CD4-positive, CD25-positive, alpha-beta regulatory T cell (primary cell): ENCODE data around the gene WDR37. TPM values are rescaled to one million over a fixed set of nuclear protein-coding genes. Genes with fewer than 3 reads are reported as not detected.
"Not testable (repeated sequence)": the region's sequence is repeated elsewhere in the genome, so short reads cannot be mapped to it uniquely, and the experiment has no call there.

Source experiments
- ATAC-seq, 2 donors: fragments of 150-1000 bp; cut with Tn5 transposase; one replicate each; pipeline ENCODE4 v1.10.0; 2021; ENCODE audit warnings: low read depth in 2 of 2, moderate number of reproducible peaks in 2 of 2, moderate library complexity in 1 of 2
- DNase-seq, 3 donors: peaks; one replicate each; pipeline versions ENCODE4 v3.0.0 to v3.0.0-alpha.2; 2012 to 2022; ENCODE audit warnings: mixed read lengths in 1 of 3
- H3K27ac ChIP-seq: one replicate; pipeline ENCODE4 v1.7.0; 2013; ENCODE audit warnings: mild to moderate bottlenecking, low read length; ENCODE audit not compliant: insufficient read depth, poor library complexity, severe bottlenecking
- H3K27me3 ChIP-seq: one replicate; pipeline ENCODE4 v1.7.0; 2013; ENCODE audit warnings: low read length; ENCODE audit not compliant: control insufficient read depth, insufficient read depth
- H3K36me3 ChIP-seq: one replicate; pipeline ENCODE4 v1.7.0; 2013; ENCODE audit warnings: mild to moderate bottlenecking, low read length, moderate library complexity; ENCODE audit not compliant: control insufficient read depth, insufficient read depth
- H3K4me1 ChIP-seq: 2 replicates; pipeline ENCODE4 v1.7.0; 2013; ENCODE audit warnings: mild to moderate bottlenecking, low read length; ENCODE audit not compliant: insufficient read depth, control insufficient read depth, poor library complexity, severe bottlenecking
- H3K4me3 ChIP-seq: one replicate; pipeline ENCODE4 v1.7.0; 2013; ENCODE audit warnings: low read depth, mild to moderate bottlenecking, low read length, moderate library complexity
- H3K9me3 ChIP-seq, 2 experiments: 1 replicate in 1 of 2; 2 replicates in 1 of 2; pipeline ENCODE4 v1.7.0; 2013; ENCODE audit warnings: low read length in 2 of 2, mild to moderate bottlenecking in 1 of 2, moderate library complexity in 1 of 2; ENCODE audit not compliant: control insufficient read depth in 2 of 2
- H3K27ac Mint-ChIP-seq, 3 donors: one replicate each; pipeline ENCODE4 v1.8.0; 2020 to 2022; ENCODE audit warnings: mild to moderate bottlenecking in 3 of 3, mixed read lengths in 3 of 3, moderate library complexity in 2 of 3
- H3K27me3 Mint-ChIP-seq: one replicate; pipeline ENCODE4 v1.8.0; 2022; ENCODE audit warnings: mild to moderate bottlenecking, mixed read lengths
- H3K36me3 Mint-ChIP-seq: one replicate; pipeline ENCODE4 v1.8.0; 2020; ENCODE audit warnings: mixed read lengths
- H3K4me1 Mint-ChIP-seq, 4 donors: one replicate each; pipeline ENCODE4 v1.8.0; 2020 to 2022; ENCODE audit warnings: mixed read lengths in 4 of 4, mild to moderate bottlenecking in 1 of 4
- H3K4me3 Mint-ChIP-seq, 4 donors: one replicate each; pipeline ENCODE4 v1.8.0; 2020 to 2022; ENCODE audit warnings: mild to moderate bottlenecking in 4 of 4, mixed read lengths in 4 of 4, moderate library complexity in 3 of 4
- H3K9me3 Mint-ChIP-seq, 7 donors: one replicate each; pipeline ENCODE4 v1.8.0; 2020 to 2022; ENCODE audit warnings: mixed read lengths in 7 of 7, mild to moderate bottlenecking in 3 of 7, moderate library complexity in 2 of 7
- polyA plus RNA-seq, 4 donors: library from polyadenylated mRNA; unstranded; fragments of 300-500 nt; fragmentation: Illumina TruSeq; gene quantifications; one replicate each; pipeline ENCODE4 v1.2.3, GENCODE V29; 2021
- total RNA-seq: library from RNA; stranded (reverse); gene quantifications from one replicate; pipeline ENCODE4 v1.2.3, GENCODE V29; 2022

WDR37 gene
- total and polyA plus RNA-seq, 5 donors from 2014 or later: 10.6 to 31.6 (median 12.8) TPM

DNA sequence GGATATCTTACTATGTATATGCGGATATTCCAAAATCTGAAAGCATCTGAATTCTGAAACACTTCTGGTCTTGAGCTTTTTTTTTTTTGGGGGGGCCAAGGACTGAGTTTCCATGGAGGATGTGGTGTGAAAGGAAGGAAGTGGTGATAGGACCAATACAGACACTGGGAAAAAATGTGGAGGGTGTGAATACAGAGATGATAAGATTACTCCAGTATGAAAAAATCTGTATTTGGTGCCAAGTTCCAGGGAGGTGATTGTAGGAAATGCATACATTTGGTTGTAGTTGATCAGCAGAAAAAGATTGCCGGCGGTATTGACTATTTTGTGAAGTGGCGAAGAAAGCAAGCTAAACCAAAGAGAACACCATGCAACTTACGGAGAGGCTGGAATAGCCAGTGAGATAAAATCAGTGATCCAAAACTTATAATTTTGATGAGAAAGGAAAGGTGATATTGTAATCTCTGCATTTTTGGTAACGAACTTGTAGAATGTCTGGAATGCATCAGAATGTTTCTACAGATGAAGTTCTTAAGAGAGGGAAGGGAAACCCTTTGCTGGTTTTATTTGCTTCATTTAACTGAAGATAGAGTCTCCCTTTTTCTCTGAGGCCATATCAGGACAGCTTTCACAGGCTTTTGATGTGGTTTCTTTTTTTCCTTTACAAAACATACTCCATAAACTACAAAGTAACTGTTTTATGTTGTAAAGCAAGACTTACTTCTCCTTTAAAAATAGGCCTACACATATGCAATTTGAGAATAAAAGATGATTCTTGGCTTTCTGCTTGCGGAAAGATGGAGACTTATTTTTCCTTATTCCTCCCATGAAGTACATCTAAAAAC, 6.0 kb downstream of the WDR37 start:
- Histone ChIP-seq H3K4me1 (peaks cover 49% of the 10 kb centered on the region), H3K36me3 (no peaks in the 10 kb centered on the region), H3K4me3 (peak overlapping the region; percentile 74), H3K9me3 (no peaks in the 10 kb centered on the region), H3K27me3 (no peaks in the 10 kb centered on the region), H3K27ac (peak overlapping the region; percentile 73)
- H3K9me3 Mint-ChIP-seq: no peaks in the 10 kb centered on the region
- peaks cover 6% of the 10 kb centered on the region for H3K36me3 Mint-ChIP-seq
- no peaks in the 10 kb centered on the region for H3K27me3 Mint-ChIP-seq
- peaks cover 34 to 82% (median 62%) of the 10 kb centered on the region in 4 donors for H3K4me1 Mint-ChIP-seq
- H3K27ac Mint-ChIP-seq: peak overlapping the region; percentile 92 to 97 (median 93)
- no peak for DNase-seq
- H3K4me3 Mint-ChIP-seq: peak overlapping the region; percentile 78 to 99 (median 84)
- no peak for ATAC-seq

DNA sequence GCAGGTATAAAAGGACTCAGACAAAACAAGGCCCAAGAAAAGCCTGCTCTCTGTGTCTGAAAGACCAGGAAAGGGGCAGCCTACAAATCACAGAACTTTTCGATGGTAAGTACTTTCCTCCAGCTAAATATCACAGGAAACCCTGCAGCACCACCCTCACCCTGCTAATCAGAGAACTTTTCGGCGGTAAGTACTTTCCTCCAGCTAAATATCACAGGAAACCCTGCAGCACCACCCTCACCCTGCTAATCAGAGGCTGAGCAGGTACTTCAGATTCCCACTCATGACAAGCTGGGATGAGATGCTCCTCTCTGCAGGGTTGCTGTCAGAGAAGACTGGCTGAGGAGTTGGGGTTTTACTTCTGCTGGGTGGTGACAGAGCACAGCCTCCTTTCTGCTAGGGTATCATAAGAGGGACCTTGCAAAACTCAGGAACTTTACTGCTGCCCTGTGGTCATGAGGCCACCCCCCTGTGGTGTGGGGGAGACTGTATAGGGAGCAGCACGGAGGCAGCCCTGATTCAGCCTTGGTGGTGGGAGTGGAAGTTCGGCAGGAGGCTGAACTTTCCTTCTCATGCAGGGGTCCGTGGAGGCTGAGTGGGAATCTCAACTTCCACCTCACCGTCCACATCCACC, 7.2 kb downstream of the WDR37 start:
- Histone ChIP-seq H3K4me1 (peaks cover 39% of the 10 kb centered on the region), H3K4me3 (peak overlapping the region; percentile 74), H3K27me3 (no peaks in the 10 kb centered on the region), H3K27ac (peak overlapping the region; percentile 73), H3K9me3 (no peaks in the 10 kb centered on the region), H3K36me3 (no peaks in the 10 kb centered on the region)
- peak overlapping the region; percentile 78 to 99 (median 84) for H3K4me3 Mint-ChIP-seq
- peaks cover 32 to 73% (median 56%) of the 10 kb centered on the region in 4 donors for H3K4me1 Mint-ChIP-seq
- ATAC-seq: peak; percentile 87 to 96
- peak overlapping the region; percentile 92 to 97 (median 93) for H3K27ac Mint-ChIP-seq
- no peaks in the 10 kb centered on the region for H3K27me3 Mint-ChIP-seq
- peaks cover 6% of the 10 kb centered on the region for H3K36me3 Mint-ChIP-seq
- DNase-seq: peak in 2 of 3 donors; percentile 40 to 65
- H3K9me3 Mint-ChIP-seq: no peaks in the 10 kb centered on the region

DNA sequence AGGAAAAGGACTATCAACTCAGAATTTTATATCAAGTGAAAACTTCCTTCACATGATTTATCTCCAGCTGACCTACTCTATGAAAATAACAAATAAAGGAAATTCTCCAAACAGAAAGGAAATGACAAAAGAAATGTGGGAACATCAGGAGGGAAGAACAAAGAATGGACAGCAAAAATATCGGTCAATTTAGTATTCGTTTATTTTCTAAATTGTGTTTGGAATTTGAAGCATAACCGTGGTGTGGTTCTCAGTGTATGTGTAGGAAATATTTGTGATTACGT, 8.7 kb downstream of the WDR37 start:
- peak overlapping the region in 2 of 4 donors; percentile 2 to 16 for H3K4me3 Mint-ChIP-seq
- Histone ChIP-seq H3K4me3 (no peak overlapping the region), H3K4me1 (peaks cover 39% of the 10 kb centered on the region), H3K27me3 (no peaks in the 10 kb centered on the region), H3K36me3 (no peaks in the 10 kb centered on the region), H3K9me3 (no peaks in the 10 kb centered on the region), H3K27ac (peak overlapping the region; percentile 73)
- peaks cover 37 to 74% (median 57%) of the 10 kb centered on the region in 4 donors for H3K4me1 Mint-ChIP-seq
- peaks cover 6% of the 10 kb centered on the region for H3K36me3 Mint-ChIP-seq
- no peak for DNase-seq
- H3K27me3 Mint-ChIP-seq: no peaks in the 10 kb centered on the region
- ATAC-seq: no peak
- peak overlapping the region; percentile 42 to 93 (median 43) for H3K27ac Mint-ChIP-seq
- H3K9me3 Mint-ChIP-seq: no peaks in the 10 kb centered on the region

DNA sequence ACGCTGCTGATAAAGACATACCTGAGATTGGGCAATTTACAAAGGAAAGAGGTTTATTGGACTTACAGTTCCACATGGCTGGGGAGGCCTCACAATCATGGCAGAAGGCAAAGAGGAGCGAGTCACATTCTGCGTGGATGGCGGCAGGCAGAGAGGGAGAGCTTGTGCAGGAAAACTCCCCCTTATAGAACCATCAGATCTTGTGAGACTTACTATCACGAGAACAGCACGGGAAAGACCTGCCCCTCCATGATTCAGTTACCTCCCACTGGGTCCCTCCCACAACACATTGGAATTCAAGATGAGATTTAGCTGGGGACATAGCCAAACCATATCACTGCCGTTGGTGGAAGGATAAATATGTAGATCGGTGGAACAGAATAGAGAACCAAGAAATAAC, 10.5 kb downstream of the WDR37 start:
- H3K36me3 ChIP-seq, H3K9me3 ChIP-seq, DNase-seq, H3K27me3 Mint-ChIP-seq, H3K27me3 ChIP-seq, H3K4me3 Mint-ChIP-seq, H3K9me3 Mint-ChIP-seq, H3K27ac ChIP-seq, H3K36me3 Mint-ChIP-seq, H3K4me3 ChIP-seq, ATAC-seq: not testable (repeated sequence)
- peak overlapping the region; percentile 20 to 74 (median 22) for H3K27ac Mint-ChIP-seq
- peaks cover 30% of the 10 kb centered on the region for H3K4me1 ChIP-seq
- H3K4me1 Mint-ChIP-seq: peaks cover 44 to 64% (median 50%) of the 10 kb centered on the region in 4 donors

DNA sequence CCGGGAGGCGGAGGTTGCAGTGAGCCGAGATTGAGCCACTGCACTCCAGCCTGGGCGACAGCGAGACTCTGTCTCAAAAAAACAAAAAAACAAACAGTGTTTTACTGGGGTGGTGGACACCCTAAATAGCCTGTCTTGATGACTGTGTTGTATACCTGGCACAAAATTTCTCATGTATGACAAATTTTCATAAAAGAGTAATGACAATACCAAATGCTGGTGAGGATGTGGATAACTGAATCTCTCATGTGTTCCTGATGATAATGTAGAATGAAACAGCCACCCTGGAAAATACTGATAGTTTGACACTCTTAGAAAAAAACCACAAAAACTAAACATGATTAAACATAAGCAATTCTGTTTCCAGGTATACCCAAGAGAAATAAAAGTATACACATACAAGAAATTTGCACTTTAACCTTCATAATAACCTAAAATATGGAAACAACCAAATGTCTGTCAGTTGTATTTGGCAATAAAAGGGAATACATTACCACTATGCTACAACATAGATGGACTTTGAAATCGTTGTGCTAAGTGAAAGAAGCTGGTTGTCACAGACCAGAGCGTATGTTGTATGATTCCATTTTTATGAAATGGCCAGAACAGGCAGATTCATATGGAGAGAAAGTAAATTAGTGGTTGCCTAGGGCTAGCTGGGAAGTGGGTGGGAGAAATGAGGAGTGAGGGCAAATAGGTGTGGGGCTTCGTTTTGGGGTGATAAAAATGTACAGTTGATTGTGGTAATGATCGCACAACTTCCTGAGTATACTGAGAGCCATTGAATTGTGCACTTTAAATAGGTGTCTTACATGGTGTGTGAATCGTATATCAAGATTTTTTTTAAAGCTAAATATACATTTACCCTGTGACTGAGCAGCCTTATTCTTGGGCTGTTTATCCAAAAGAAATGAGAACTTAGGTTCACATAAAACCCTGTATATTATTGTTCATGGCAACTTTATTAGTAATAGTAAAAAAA, 12.5 kb downstream of the WDR37 start:
- Histone ChIP-seq H3K4me1 (peaks cover 11% of the 10 kb centered on the region), H3K36me3 (peaks cover 17% of the 10 kb centered on the region), H3K9me3 (no peaks in the 10 kb centered on the region), H3K27me3 (no peaks in the 10 kb centered on the region), H3K27ac (no peak overlapping the region), H3K4me3 (no peak overlapping the region)
- DNase-seq (no peak), ATAC-seq (no peak)
- H3K9me3 Mint-ChIP-seq: no peaks in the 10 kb centered on the region
- H3K36me3 Mint-ChIP-seq: peaks cover 11% of the 10 kb centered on the region
- no peak overlapping the region for H3K4me3 Mint-ChIP-seq
- peak overlapping the region in 1 of 3 donors; percentile 39 for H3K27ac Mint-ChIP-seq
- no peaks in the 10 kb centered on the region for H3K27me3 Mint-ChIP-seq
- peaks cover 30 to 47% (median 33%) of the 10 kb centered on the region in 4 donors for H3K4me1 Mint-ChIP-seq

DNA sequence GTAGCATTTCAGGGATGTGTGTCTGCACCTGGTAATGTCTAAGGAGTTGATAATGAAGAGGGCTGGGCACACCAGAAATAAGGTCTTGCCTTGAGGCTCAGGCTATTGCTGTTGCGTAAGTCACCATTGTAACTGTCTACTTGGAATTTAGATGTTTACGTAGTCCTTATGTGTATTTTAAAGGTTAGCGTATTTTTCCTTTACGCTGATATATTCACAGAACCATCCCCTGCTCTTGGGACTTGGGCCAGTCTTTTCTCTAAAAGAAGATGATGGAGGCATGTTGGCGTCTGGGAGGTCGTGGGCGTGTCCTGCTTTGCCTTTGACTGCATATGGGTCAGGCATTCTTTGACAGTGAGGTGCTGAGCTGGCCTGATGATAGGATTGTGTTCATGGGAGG, 14.7 kb downstream of the WDR37 start:
- no peaks in the 10 kb centered on the region for H3K27me3 Mint-ChIP-seq
- H3K27ac Mint-ChIP-seq: peak overlapping the region; percentile 75 to 87 (median 76)

DNA sequence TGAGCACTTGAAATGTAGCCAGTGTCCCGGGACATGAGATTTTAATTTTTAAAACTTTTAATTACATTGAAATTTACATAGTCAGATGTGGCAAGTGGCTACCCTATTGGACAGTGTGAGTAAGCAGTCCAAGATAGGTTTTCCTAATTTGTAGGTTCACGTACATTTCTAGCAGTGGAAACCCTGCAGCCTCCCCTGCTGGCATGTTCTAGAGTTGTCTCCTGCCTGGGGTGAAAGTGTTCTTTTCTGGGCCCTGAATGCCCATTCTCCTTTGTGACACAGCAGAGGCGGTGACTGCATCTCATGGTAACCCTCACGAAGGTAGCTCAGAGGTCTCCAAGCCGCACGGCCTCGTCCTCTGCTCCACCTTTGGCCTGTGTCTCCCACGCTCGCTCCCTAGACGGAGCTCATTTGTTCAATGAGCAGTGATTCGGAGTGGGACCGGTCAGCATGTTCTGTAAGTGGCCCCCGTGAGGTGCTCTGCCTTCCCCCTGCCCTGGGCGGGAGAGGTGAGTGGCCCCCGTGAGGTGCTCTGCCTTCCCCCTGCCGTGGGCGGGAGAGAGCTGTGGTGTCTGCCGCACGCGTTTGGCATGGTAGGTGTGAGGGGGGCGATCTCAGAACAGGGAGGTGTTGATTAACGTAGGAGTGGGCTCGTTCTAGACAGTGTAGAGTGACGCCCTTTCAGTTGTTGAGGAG, 18.0 kb downstream of the WDR37 start:
- H3K4me1 Mint-ChIP-seq: peaks cover 6 to 29% (median 14%) of the 10 kb centered on the region in 4 donors
- no peak overlapping the region for H3K4me3 Mint-ChIP-seq
- peaks cover 43% of the 10 kb centered on the region for H3K36me3 ChIP-seq
- peak overlapping the region in 2 of 3 donors; percentile 9 to 73 for H3K27ac Mint-ChIP-seq
- H3K4me1 ChIP-seq: peaks cover 5% of the 10 kb centered on the region
- no peak overlapping the region for H3K4me3 ChIP-seq
- no peak overlapping the region for H3K27ac ChIP-seq
- no peak for DNase-seq
- H3K9me3 ChIP-seq: no peaks in the 10 kb centered on the region
- no peak for ATAC-seq
- no peaks in the 10 kb centered on the region for H3K27me3 Mint-ChIP-seq
- no peaks in the 10 kb centered on the region for H3K9me3 Mint-ChIP-seq
- H3K36me3 Mint-ChIP-seq: peaks cover 8% of the 10 kb centered on the region
- H3K27me3 ChIP-seq: no peaks in the 10 kb centered on the region

More for the DNA sequence above, 14.7 kb downstream of the WDR37 start:
- no peak for DNase-seq
- no peak for ATAC-seq
- no peak overlapping the region for H3K27ac ChIP-seq
- peaks cover 10 to 37% (median 28%) of the 10 kb centered on the region in 4 donors for H3K4me1 Mint-ChIP-seq
- no peak overlapping the region for H3K4me3 Mint-ChIP-seq
- peaks cover 8% of the 10 kb centered on the region for H3K36me3 Mint-ChIP-seq
- H3K36me3 ChIP-seq: peaks cover 28% of the 10 kb centered on the region
- H3K9me3 ChIP-seq: no peaks in the 10 kb centered on the region
- H3K9me3 Mint-ChIP-seq: no peaks in the 10 kb centered on the region
- H3K4me3 ChIP-seq: no peak overlapping the region
- H3K27me3 ChIP-seq: no peaks in the 10 kb centered on the region
- peaks cover 5% of the 10 kb centered on the region for H3K4me1 ChIP-seq
